OCI-LY7 (cell line): Measurements from ENCODE around the gene OR4M1. TPM values are rescaled to one million over a fixed set of nuclear protein-coding genes. Genes with fewer than 3 reads are reported as not detected.
"Not testable (repeated sequence)": the region's sequence is repeated elsewhere in the genome, so short reads cannot be mapped to it uniquely, and the experiment has no call there.

ENCODE experiments used
- Bru-seq: library from RNA; stranded (reverse); fragments of 400-500 nt; gene quantifications from one replicate; lab custom pipeline; 2021; lab: Mats Ljungman, UMichigan
- BruChase-seq, 2 experiments: library from RNA; stranded (reverse); fragments of 400-500 nt; gene quantifications; one replicate each; lab custom pipeline; 2021; lab: Mats Ljungman, UMichigan
- BruUV-seq: library from RNA; stranded (reverse); fragments of 400-500 nt; replicated peaks from 2 replicates; lab custom pipeline; 2021; lab: Mats Ljungman, UMichigan
- CTCF ChIA-PET: fragments of 300-600 bp; sonication (Branson Sonifier 250); formaldehyde crosslinking; loops from one replicate; lab custom pipeline; 2022; ENCODE audit warnings: antibody characterized with exemption; ENCODE audit not compliant: unreplicated experiment; lab: Charles Lee
- POLR2A ChIA-PET: fragments of 300-600 bp; sonication (Branson Sonifier 250); formaldehyde crosslinking; loops from one replicate; lab custom pipeline; 2022; ENCODE audit warnings: antibody characterized with exemption; lab: Charles Lee
- DNase-seq: peaks from one replicate; pipeline ENCODE4 v3.0.0-alpha.2; 2015; ENCODE audit warnings: low spot score
- H2AFZ ChIP-seq: fragments of 200-600 bp; sonication (generic), shearing (Covaris generic); 2 replicates; pipeline ENCODE4 v1.6.1; 2014; ENCODE audit warnings: mild to moderate bottlenecking, antibody characterized with exemption, low read length, moderate library complexity
- H3K27ac ChIP-seq: fragments of 200-600 bp; sonication (generic); 2 replicates; pipeline ENCODE4 v1.5.1; 2014; ENCODE audit warnings: mixed run types, low read depth, mild to moderate bottlenecking, moderate library complexity, low read length, inconsistent platforms; ENCODE audit not compliant: poor library complexity, severe bottlenecking
- H3K36me3 ChIP-seq: fragments of 200-600 bp; sonication (generic); 2 replicates; pipeline ENCODE4 v1.6.1; 2014; ENCODE audit warnings: mild to moderate bottlenecking, antibody characterized with exemption, low read length, moderate library complexity, mixed read lengths; ENCODE audit not compliant: insufficient read depth
- H3K4me1 ChIP-seq: fragments of 200-600 bp; sonication (generic); 2 replicates; pipeline ENCODE4 v1.5.1; 2014; ENCODE audit warnings: mild to moderate bottlenecking, low read length; ENCODE audit not compliant: insufficient read depth, poor library complexity, severe bottlenecking
- H3K4me2 ChIP-seq: fragments of 200-600 bp; sonication (generic); 2 replicates; pipeline ENCODE4 v1.6.1; 2014; ENCODE audit warnings: mild to moderate bottlenecking, low read length
- H3K4me3 ChIP-seq: fragments of 200-600 bp; sonication (generic); 2 replicates; pipeline ENCODE4 v1.5.1; 2014; ENCODE audit warnings: mild to moderate bottlenecking, low read depth, low read length; ENCODE audit not compliant: poor library complexity, severe bottlenecking
- H3K79me2 ChIP-seq: fragments of 200-600 bp; sonication (generic); 2 replicates; pipeline ENCODE4 v1.6.1; 2016; ENCODE audit warnings: low read depth, mild to moderate bottlenecking, low read length, moderate library complexity, mixed read lengths; ENCODE audit not compliant: insufficient read depth
- H3K9me2 ChIP-seq: fragments of 200-600 bp; sonication (generic); 2 replicates; pipeline ENCODE4 v1.6.1; 2016; ENCODE audit warnings: mild to moderate bottlenecking, low read length, mixed read lengths; ENCODE audit not compliant: insufficient read depth
- H3K9me3 ChIP-seq: fragments of 200-600 bp; sonication (generic); 2 replicates; pipeline ENCODE4 v1.6.1; 2014; ENCODE audit warnings: mild to moderate bottlenecking, mixed run types, low read length, mixed read lengths
- H4K20me1 ChIP-seq: fragments of 200-600 bp; sonication (generic); 2 replicates; pipeline ENCODE4 v1.6.1; 2014; ENCODE audit warnings: mild to moderate bottlenecking, antibody characterized with exemption, low read length, moderate library complexity, mixed read lengths; ENCODE audit not compliant: insufficient read depth
- CTCF ChIP-seq: fragments of 200-600 bp; sonication (generic); conservative IDR thresholded peaks from 2 replicates; pipeline ENCODE4 v1.5.1; 2014; ENCODE audit warnings: mild to moderate bottlenecking, antibody characterized with exemption, low read length, moderate library complexity, mixed read lengths
- EZH2phosphoT487 ChIP-seq: fragments of 200-600 bp; sonication (generic); IDR thresholded peaks from 2 replicates; pipeline ENCODE4 v1.6.1; 2018; ENCODE audit warnings: low read depth, borderline replicate concordance, mild to moderate bottlenecking, mixed run types, antibody characterized with exemption, low read length, moderate library complexity, mixed read lengths
- intact Hi-C: fragments of 100-400 bp; cut with micrococcal nuclease; formaldehyde crosslinking; loops from one replicate; pipeline ENCODE4 v1.10.0; 2022; ENCODE audit not compliant: unreplicated experiment
- long read RNA-seq: library from polyadenylated mRNA; stranded (forward); transcript quantifications from one replicate; pipeline ENCODE4 v2.0.0, GENCODE V29; 2022
- total RNA-seq, 2 experiments: library from RNA; depleted of rRNA in 1 of 2; stranded (reverse); fragments of >200 nt in 1 of 2; shearing (Covaris generic) in 1 of 2; gene quantifications; 2 replicates each; pipeline ENCODE4 v1.2.3, GENCODE V29; 2014 to 2022

Gene OR4M1
- total RNA-seq (2014; rRNA removed; shearing (Covaris generic)): not detected in 2 replicates
- not detected in 2 replicates for total RNA-seq (2022)
- not detected for Bru-seq, nascent RNA
- not detected for BruChase-seq, experiment 1, labeled RNA remaining after a 6-hour chase
- not detected for BruChase-seq, experiment 2, labeled RNA remaining after a 2-hour chase
- long read RNA-seq: 0 reads

- not testable (repeated sequence) for BruUV-seq
- intact Hi-C loops: loop anchor here (2.0 kb wide), 1 partner anchor 20 kb away; no protein-coding TSS in a partner anchor
Observed at GRCh38 chr14:19773204-19773603, at the start of gene OR4M1. Gene OR4M1, plus strand, starts transcription at chr14:19773504. Its CDS starts 6,819 bp downstream, at chr14:19780323.

GRCh38 chr14:19729359-19729758 is 43.9 kb upstream of the OR4M1 start:
- Histone ChIP-seq H2AFZ (no peak overlapping the region), H3K36me3 (no peaks in the 10 kb centered on the region), H3K4me3 (no peak overlapping the region), H3K27ac (no peak overlapping the region), H3K9me3 (peaks cover 27% of the 10 kb centered on the region), H3K79me2 (no peaks in the 10 kb centered on the region), H3K9me2 (no peaks in the 10 kb centered on the region), H3K4me1 (no peaks in the 10 kb centered on the region), H3K4me2 (no peak overlapping the region), H4K20me1 (no peaks in the 10 kb centered on the region)
- POLR2A ChIA-PET: interaction anchor here (0.7 kb wide), 1 partner anchor 196 kb away, joined by 3 read pairs; no protein-coding TSS in a partner anchor
- CTCF ChIA-PET: no interaction called here
- no peak for DNase-seq
- no TSS peak for BruUV-seq
- TF ChIP-seq CTCF (no peak), EZH2phosphoT487 (no peak)
- intact Hi-C loops: no loop called here

More at GRCh38 chr14:19773204-19773603, at the start of gene OR4M1:
- H2AFZ ChIP-seq, DNase-seq, H3K79me2 ChIP-seq, H3K27ac ChIP-seq, CTCF ChIA-PET, H4K20me1 ChIP-seq, H3K4me1 ChIP-seq, POLR2A ChIA-PET, H3K4me3 ChIP-seq, H3K4me2 ChIP-seq, H3K36me3 ChIP-seq, H3K9me2 ChIP-seq: not testable (repeated sequence)
- peaks cover 26% of the 10 kb centered on the region; the same call in 1 of the 2 replicates for H3K9me3 ChIP-seq

- Histone ChIP-seq H3K4me3 (no peak overlapping the region), H3K4me2 (no peak overlapping the region), H3K79me2 (no peaks in the 10 kb centered on the region), H3K4me1 (no peaks in the 10 kb centered on the region), H4K20me1 (no peaks in the 10 kb centered on the region), H3K9me2 (no peaks in the 10 kb centered on the region), H3K9me3 (peaks cover 27% of the 10 kb centered on the region), H3K36me3 (no peaks in the 10 kb centered on the region), H3K27ac (no peak overlapping the region), H2AFZ (no peak overlapping the region)
- ChIA-PET CTCF (no interaction called here), POLR2A (interaction anchor here (0.7 kb wide), 1 partner anchor 196 kb away, joined by 3 read pairs; no protein-coding TSS in a partner anchor)
- intact Hi-C loops: no loop called here
- no TSS peak for BruUV-seq
- TF ChIP-seq EZH2phosphoT487 (no peak), CTCF (no peak)
- DNase-seq: no peak
Observed at GRCh38 chr14:19729763-19730162, 43.5 kb upstream of the OR4M1 start.

- H3K4me3 ChIP-seq, H3K4me2 ChIP-seq, BruUV-seq, H3K79me2 ChIP-seq, POLR2A ChIA-PET, H3K36me3 ChIP-seq, H2AFZ ChIP-seq, H4K20me1 ChIP-seq, CTCF ChIA-PET, DNase-seq, intact Hi-C loops, H3K9me2 ChIP-seq, H3K27ac ChIP-seq, H3K4me1 ChIP-seq: not testable (repeated sequence)
- peaks cover 14% of the 10 kb centered on the region; the same call in 1 of the 2 replicates for H3K9me3 ChIP-seq
Observed at GRCh38 chr14:19733893-19734292, 39.4 kb upstream of the OR4M1 start.
